ENCODE measurements around the gene ANKRD13B.

- TF ChIP-seq CTCF (IDR thresholded peaks at IDR 0.05) (no peak), EZH2 (IDR thresholded peaks at IDR 0.05; ENCODE audit: borderline replicate concordance, insufficient read depth, low read depth, low read length, poor library complexity, severe bottlenecking) (no peak)
Measured at GRCh38 chr17:29568331-29569244, 24.3 kb upstream of the ANKRD13B start, which contains the start of gene TP53I13.
